Placental pericyte (primary cell): ENCODE data around the gene APOBEC3C. TPM values are rescaled to one million over a fixed set of nuclear protein-coding genes. Genes with fewer than 3 reads are reported as not detected.

Experiments
- total RNA-seq: library from RNA; depleted of rRNA; stranded (reverse); fragments of >200 nt; gene quantifications from 2 replicates; pipeline ENCODE4 v1.2.3, GENCODE V29; 2012

The APOBEC3C gene
- total RNA-seq, result 11.6 and 15.9 TPM in 2 replicates

GRCh38 chr22:39013942-39014722 lies at the start of gene APOBEC3C:
TSS of gene APOBEC3C (plus strand) at chr22:39014257. CDS start at chr22:39014363, 106 bp downstream.

GRCh38 chr22:38981992-38982927 lies 31.8 kb upstream of the APOBEC3C start, which contains the start of gene APOBEC3B:
TSS of gene APOBEC3B (plus strand) at chr22:38982347. CDS start at chr22:38982454, 107 bp downstream.

GRCh38 chr22:39040538-39041296 lies 26.7 kb downstream of the APOBEC3C start, which contains the start of gene APOBEC3F:
TSS of gene APOBEC3F (plus strand) at chr22:39040864. CDS start at chr22:39040961, 97 bp downstream.

Other genes with a start within 250 kb of the APOBEC3C start
- 16.6 and 16.8 TPM in 2 replicates for gene DNAL4, start 220.1 kb upstream of the APOBEC3C start, total RNA-seq
- gene NPTXR, start 170.2 kb upstream of the APOBEC3C start, total RNA-seq, result 1.9 and 2.4 TPM in 2 replicates
- gene CBX6, start 142.0 kb upstream of the APOBEC3C start, total RNA-seq, result 30.9 and 70.6 TPM in 2 replicates
- gene APOBEC3A, start 56.6 kb upstream of the APOBEC3C start, total RNA-seq, result not detected in 2 replicates
- gene APOBEC3B, start 31.9 kb upstream of the APOBEC3C start, total RNA-seq, result 0.44 and 8.6 TPM in 2 replicates
- 2.0 and 3.3 TPM in 2 replicates for gene APOBEC3D, start 6.9 kb downstream of the APOBEC3C start, total RNA-seq
- gene APOBEC3F, start 26.6 kb downstream of the APOBEC3C start, total RNA-seq, result 2.0 and 2.6 TPM in 2 replicates
- 7.0 and 12.7 TPM in 2 replicates for gene APOBEC3G, start 63.0 kb downstream of the APOBEC3C start, total RNA-seq
- not detected in 2 replicates for gene APOBEC3H, start 83.0 kb downstream of the APOBEC3C start, total RNA-seq
- gene CBX7, start 138.4 kb downstream of the APOBEC3C start, total RNA-seq, result 2.9 and 5.0 TPM in 2 replicates
- 2.6 and 5.0 TPM in 2 replicates for gene PDGFB, start 230.7 kb downstream of the APOBEC3C start, total RNA-seq